ENCODE measurements around the gene MGLL.
"Not testable (repeated sequence)": the region's sequence is repeated elsewhere in the genome, so short reads cannot be mapped to it uniquely, and the experiment has no call there.

Gene MGLL

GRCh38 chr3:127706785-127707351 is 115.4 kb downstream of the MGLL start:
- DNase-seq (ENCODE audit: low read depth) = no peak
- TF ChIP-seq CTCF (IDR thresholded peaks at IDR 0.05; ENCODE audit: control insufficient read depth, insufficient read depth, low read depth, low read length, missing control alignments) = no peak
- H3K4me3 ChIP-seq (ENCODE audit: control insufficient read depth, low read depth, low read length) = no peak overlapping the region

- DNase-seq (ENCODE audit: low read depth) = no peak
- no peak for TF ChIP-seq CTCF (IDR thresholded peaks at IDR 0.05; ENCODE audit: control insufficient read depth, insufficient read depth, low read depth, low read length, missing control alignments)
- no peak overlapping the region for H3K4me3 ChIP-seq (ENCODE audit: control insufficient read depth, low read depth, low read length)
These were observed 116.0 kb downstream of the MGLL start for GRCh38 chr3:127706312-127706711.

DNA sequence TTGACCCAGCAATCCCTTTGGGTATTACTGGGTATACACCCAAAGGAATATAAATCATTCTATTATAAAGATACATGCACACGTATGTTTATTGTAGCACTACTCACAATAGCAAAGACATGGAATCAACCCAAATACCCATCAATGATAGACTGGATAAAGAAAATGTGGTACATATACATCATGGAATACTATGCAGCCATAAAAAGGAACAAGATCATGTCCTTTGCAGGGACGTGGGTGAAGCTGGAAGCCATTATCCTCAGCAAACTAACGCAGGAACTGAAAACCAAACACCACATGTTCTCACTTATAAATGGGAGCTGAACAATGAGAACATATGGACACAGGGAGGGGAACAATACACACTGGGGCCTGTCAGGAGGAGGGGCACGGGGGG is 117.5 kb downstream of the MGLL start:
- not testable (repeated sequence) for DNase-seq (ENCODE audit: low read depth); H3K4me3 ChIP-seq (ENCODE audit: control insufficient read depth, low read depth, low read length)

- no peak overlapping the region for H3K4me3 ChIP-seq (ENCODE audit: control insufficient read depth, low read depth, low read length)
- no peak for DNase-seq (ENCODE audit: low read depth)
- no peak for TF ChIP-seq CTCF (IDR thresholded peaks at IDR 0.05; ENCODE audit: control insufficient read depth, insufficient read depth, low read depth, low read length, missing control alignments)
These were observed 120.2 kb downstream of the MGLL start for GRCh38 chr3:127702151-127702578.

DNA sequence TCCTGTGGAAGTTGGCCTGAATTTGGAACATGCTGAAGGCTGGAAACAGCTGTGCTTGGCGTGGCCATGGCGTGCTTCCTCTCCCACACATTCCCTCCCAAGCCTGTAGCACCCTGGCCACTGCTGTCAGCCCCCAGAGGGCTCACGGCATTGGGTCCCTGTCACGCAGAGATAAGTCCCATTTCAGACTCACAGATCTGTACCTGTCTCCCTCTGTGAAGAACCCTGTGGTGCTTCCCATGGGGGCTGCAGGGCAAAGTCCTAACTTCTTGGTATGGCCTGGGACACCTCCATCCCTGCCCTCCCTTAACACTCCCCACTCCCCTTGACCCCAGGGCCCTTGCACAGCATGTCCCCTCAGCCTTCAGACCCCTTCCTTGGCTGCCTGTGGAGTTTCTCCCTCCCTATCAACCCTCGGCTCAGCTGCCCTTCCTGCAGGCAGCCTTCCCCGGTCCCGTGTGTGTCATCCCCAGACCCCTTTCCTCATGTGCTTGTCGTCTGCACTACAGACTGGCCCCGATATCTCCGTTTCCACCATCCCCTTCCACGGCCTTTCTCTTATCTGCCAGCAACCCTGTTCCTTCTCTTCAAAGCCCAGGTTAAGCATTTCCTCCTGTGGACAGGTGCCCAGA is 120.9 kb downstream of the MGLL start:
- TF ChIP-seq CTCF (IDR thresholded peaks at IDR 0.05; ENCODE audit: control insufficient read depth, insufficient read depth, low read depth, low read length, missing control alignments) = no peak
- no peak overlapping the region for H3K4me3 ChIP-seq (ENCODE audit: control insufficient read depth, low read depth, low read length)
- no peak for DNase-seq (ENCODE audit: low read depth)

GRCh38 chr3:127700406-127700805 is 121.9 kb downstream of the MGLL start:
- DNase-seq (ENCODE audit: low read depth) = no peak
- H3K4me3 ChIP-seq (ENCODE audit: control insufficient read depth, low read depth, low read length) = no peak overlapping the region
- TF ChIP-seq CTCF (IDR thresholded peaks at IDR 0.05; ENCODE audit: control insufficient read depth, insufficient read depth, low read depth, low read length, missing control alignments) = no peak

DNA sequence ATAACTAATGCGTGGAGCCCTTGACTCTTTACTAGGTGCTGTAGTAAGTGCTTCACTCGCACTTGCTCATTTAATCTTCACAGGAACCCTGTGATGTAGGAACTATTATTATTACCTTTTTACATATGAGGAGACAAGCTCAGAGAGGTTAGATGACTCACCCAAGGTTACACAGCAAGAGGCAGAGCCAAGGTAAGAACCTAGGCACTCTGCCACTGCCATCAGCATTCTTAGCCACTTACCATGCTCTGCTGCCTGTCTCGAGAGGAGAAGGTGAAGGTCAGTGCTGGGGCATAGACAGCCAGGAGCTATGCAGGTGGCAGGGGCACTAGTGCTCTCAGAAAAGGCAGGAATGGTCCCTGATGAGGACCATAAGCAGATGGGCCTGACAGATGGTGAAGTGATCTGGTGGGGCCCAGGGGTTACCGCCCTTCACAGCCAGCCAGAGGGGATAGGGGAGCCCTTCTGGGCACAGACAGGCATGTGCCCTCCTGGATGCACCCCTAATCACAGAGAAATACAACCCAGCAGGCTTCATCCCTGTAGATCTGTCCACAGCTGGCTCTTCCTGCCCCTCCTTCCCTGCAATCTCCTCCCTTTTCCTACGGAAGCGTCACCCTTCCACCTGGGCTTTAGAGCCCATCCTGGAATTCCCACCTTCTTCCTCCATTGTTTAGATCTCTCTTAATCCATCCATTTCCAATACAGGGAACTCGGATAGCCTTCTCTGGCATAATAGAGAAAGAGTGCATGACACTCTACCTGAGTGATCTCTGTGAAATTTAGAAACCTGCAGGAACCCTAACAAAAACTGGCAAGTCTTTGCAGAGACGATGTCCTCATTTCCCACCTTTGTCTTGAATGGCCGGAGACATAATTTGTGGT is 122.7 kb downstream of the MGLL start:
- no peak for TF ChIP-seq CTCF (IDR thresholded peaks at IDR 0.05; ENCODE audit: control insufficient read depth, insufficient read depth, low read depth, low read length, missing control alignments)
- DNase-seq (ENCODE audit: low read depth) = no peak
- H3K4me3 ChIP-seq (ENCODE audit: control insufficient read depth, low read depth, low read length) = no peak overlapping the region

Data from AG09309 (cell line).